ENCODE data around the gene SYT14. TPM values are rescaled to one million over a fixed set of nuclear protein-coding genes. Genes with fewer than 3 reads are reported as not detected.

The SYT14 gene
- polyA plus RNA-seq, 1 experiment: 1.5 TPM

- Histone ChIP-seq H3K27me3 (ENCODE audit: control insufficient read depth, insufficient read depth, low read length) (no peaks in the 10 kb centered on the region), H3K4me3 (ENCODE audit: low read depth, low read length) (no peak overlapping the region), H3K36me3 (ENCODE audit: control insufficient read depth, insufficient read depth, low read length) (no peaks in the 10 kb centered on the region)
- no peak for TF ChIP-seq CTCF (IDR thresholded peaks at IDR 0.05; ENCODE audit: insufficient read depth, low read depth, low read length)
- ChIA-PET POLR2A (no interaction called here), CTCF (no interaction called here)
- DNase-seq (ENCODE audit: low read depth): no peak
These were observed 13.6 kb upstream of the SYT14 start for GRCh38 chr1:209924390-209924789.

DNA sequence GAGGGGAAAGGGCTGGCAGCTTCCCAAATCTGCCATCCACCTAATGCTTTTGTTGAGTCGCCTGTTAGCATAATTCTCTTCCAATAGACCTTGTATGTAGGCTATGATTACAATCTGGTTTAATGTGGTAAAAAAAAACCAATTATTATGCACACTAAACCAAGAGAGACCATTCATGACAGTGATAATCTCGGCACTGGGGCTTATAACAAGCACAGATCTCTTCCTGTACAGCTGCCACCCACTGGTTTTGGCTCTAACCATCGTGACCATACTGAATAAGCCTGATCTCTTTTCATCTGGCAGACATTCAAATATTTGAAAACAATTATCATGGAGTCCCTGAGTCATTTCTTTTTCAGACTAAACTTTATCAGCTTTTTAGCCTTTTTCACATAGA, 12.0 kb upstream of the SYT14 start:
- Histone ChIP-seq H3K4me3 (ENCODE audit: low read depth, low read length) (no peak overlapping the region), H3K27me3 (ENCODE audit: control insufficient read depth, insufficient read depth, low read length) (no peaks in the 10 kb centered on the region), H3K36me3 (ENCODE audit: control insufficient read depth, insufficient read depth, low read length) (no peaks in the 10 kb centered on the region)
- peak; percentile 62 for DNase-seq (ENCODE audit: low read depth)
- ChIA-PET CTCF (interaction anchor here (0.9 to 1.3 kb wide), 3 partner anchors 9 to 25 kb away, joined by 3 read pairs; no protein-coding TSS in a partner anchor), POLR2A (no interaction called here)
- no peak for TF ChIP-seq CTCF (IDR thresholded peaks at IDR 0.05; ENCODE audit: insufficient read depth, low read depth, low read length)

- H3K27me3 ChIP-seq (ENCODE audit: control insufficient read depth, insufficient read depth, low read length): no peaks in the 10 kb centered on the region
- H3K4me3 ChIP-seq (ENCODE audit: low read depth, low read length): no peak overlapping the region
- CTCF ChIA-PET: interaction anchor here (0.8 to 1.0 kb wide), 2 partner anchors 27 to 45 kb away, joined by 3 to 4 read pairs; no protein-coding TSS in a partner anchor
- no peaks in the 10 kb centered on the region for H3K36me3 ChIP-seq (ENCODE audit: control insufficient read depth, insufficient read depth, low read length)
- TF ChIP-seq CTCF (IDR thresholded peaks at IDR 0.05; ENCODE audit: insufficient read depth, low read depth, low read length): no peak
- DNase-seq (ENCODE audit: low read depth): no peak
- POLR2A ChIA-PET: no interaction called here
These were observed 10.6 kb upstream of the SYT14 start for GRCh38 chr1:209927466-209927865.

- ChIA-PET CTCF (no interaction called here), POLR2A (no interaction called here)
- no peaks in the 10 kb centered on the region for H3K27me3 ChIP-seq (ENCODE audit: control insufficient read depth, insufficient read depth, low read length)
- TF ChIP-seq CTCF (IDR thresholded peaks at IDR 0.05; ENCODE audit: insufficient read depth, low read depth, low read length): no peak
- DNase-seq (ENCODE audit: low read depth): no peak
- no peaks in the 10 kb centered on the region for H3K36me3 ChIP-seq (ENCODE audit: control insufficient read depth, insufficient read depth, low read length)
- no peak overlapping the region for H3K4me3 ChIP-seq (ENCODE audit: low read depth, low read length)
These were observed 8.3 kb upstream of the SYT14 start for GRCh38 chr1:209929751-209930150.

GRCh38 chr1:209931141-209931540, 6.9 kb upstream of the SYT14 start:
- ChIA-PET CTCF (no interaction called here), POLR2A (no interaction called here)
- H3K4me3 ChIP-seq (ENCODE audit: low read depth, low read length): no peak overlapping the region
- DNase-seq (ENCODE audit: low read depth): no peak
- H3K36me3 ChIP-seq (ENCODE audit: control insufficient read depth, insufficient read depth, low read length): no peaks in the 10 kb centered on the region
- TF ChIP-seq CTCF (IDR thresholded peaks at IDR 0.05; ENCODE audit: insufficient read depth, low read depth, low read length): no peak
- no peaks in the 10 kb centered on the region for H3K27me3 ChIP-seq (ENCODE audit: control insufficient read depth, insufficient read depth, low read length)
